DND-41 (cell line): ENCODE data around the gene RHEBL1.

Experiments
- ATAC-seq: fragments of 200-7000 bp; cut with Tn5 transposase; 3 replicates; pipeline ENCODE4 v1.9.1; 2021; ENCODE audit warnings: low read depth; ENCODE audit not compliant: insufficient read depth
- DNase-seq: peaks from one replicate; pipeline ENCODE4 v3.0.0-alpha.2; 2020
- H2AFZ ChIP-seq: 2 replicates; pipeline ENCODE4 v1.6.0; 2012; ENCODE audit warnings: low read depth, low read length
- H3K27ac ChIP-seq: 2 replicates; pipeline ENCODE4 v1.5.1; 2012; ENCODE audit warnings: low read length, inconsistent platforms
- H3K27me3 ChIP-seq: fragments of 200-600 bp; sonication (generic); 2 replicates; pipeline ENCODE4 v1.6.0; 2012; ENCODE audit warnings: low read length, mild to moderate bottlenecking, inconsistent platforms; ENCODE audit not compliant: insufficient read depth, poor library complexity
- H3K36me3 ChIP-seq: 2 replicates; pipeline ENCODE4 v1.5.1; 2012; ENCODE audit warnings: low read length, inconsistent platforms; ENCODE audit not compliant: insufficient read depth
- H3K4me1 ChIP-seq: 2 replicates; pipeline ENCODE4 v1.5.1; 2012; ENCODE audit warnings: mild to moderate bottlenecking, low read length; ENCODE audit not compliant: insufficient read depth
- H3K4me2 ChIP-seq: 2 replicates; pipeline ENCODE4 v1.6.0; 2012; ENCODE audit warnings: mild to moderate bottlenecking, moderate library complexity, low read length, inconsistent platforms; ENCODE audit not compliant: insufficient read depth
- H3K4me3 ChIP-seq, 2 experiments: fragments of 200-600 bp in 1 of 2; shearing (Covaris generic) in 1 of 2; 2 replicates each; pipeline ENCODE4 v1.5.1; 2012 to 2016; ENCODE audit warnings: inconsistent platforms in 2 of 2, low read length in 2 of 2, mild to moderate bottlenecking in 2 of 2, low read depth in 1 of 2, moderate library complexity in 1 of 2
- H3K79me2 ChIP-seq: 2 replicates; pipeline ENCODE4 v1.6.0; 2012; ENCODE audit warnings: low read length, inconsistent platforms; ENCODE audit not compliant: insufficient read depth
- H3K9ac ChIP-seq: 2 replicates; pipeline ENCODE4 v1.6.0; 2012; ENCODE audit warnings: low read depth, mild to moderate bottlenecking, inconsistent platforms, low read length, moderate library complexity
- H3K9me3 ChIP-seq: 2 replicates; pipeline ENCODE4 v1.5.1; 2012; ENCODE audit warnings: low read length, moderate library complexity, mild to moderate bottlenecking, inconsistent platforms; ENCODE audit not compliant: insufficient read depth, severe bottlenecking
- H4K20me1 ChIP-seq: 2 replicates; pipeline ENCODE4 v1.6.0; 2012; ENCODE audit warnings: low read length; ENCODE audit not compliant: insufficient read depth
- CTCF ChIP-seq: IDR thresholded peaks from 2 replicates; pipeline ENCODE4 v1.5.1; 2012; ENCODE audit warnings: borderline replicate concordance, low read length, moderate library complexity, mild to moderate bottlenecking; ENCODE audit not compliant: poor library complexity, severe bottlenecking; ENCODE audit errors: extremely low read depth
- EZH2 ChIP-seq: IDR thresholded peaks from 3 replicates; pipeline ENCODE4 v1.6.1; 2012; ENCODE audit warnings: borderline replicate concordance, low read depth, mild to moderate bottlenecking, moderate library complexity, low read length, inconsistent platforms; ENCODE audit not compliant: severe bottlenecking

RHEBL1 gene

GRCh38 chr12:49041881-49042484, 27.8 kb downstream of the RHEBL1 start:
- H3K9ac ChIP-seq = no peak overlapping the region
- no peak overlapping the region for H2AFZ ChIP-seq
- TF ChIP-seq CTCF (no peak), EZH2 (no peak)
- H3K27ac ChIP-seq = no peak overlapping the region
- no peaks in the 10 kb centered on the region for H3K27me3 ChIP-seq
- ATAC-seq (no peak), DNase-seq (no peak)
- H4K20me1 ChIP-seq = peaks cover 63% of the 10 kb centered on the region
- H3K4me3 ChIP-seq = no peak overlapping the region
- no peaks in the 10 kb centered on the region for H3K4me1 ChIP-seq
- H3K36me3 ChIP-seq = peaks cover 100% of the 10 kb centered on the region
- no peaks in the 10 kb centered on the region for H3K9me3 ChIP-seq
- H3K4me2 ChIP-seq = no peak overlapping the region
- H3K79me2 ChIP-seq = peaks cover 21% of the 10 kb centered on the region

- TF ChIP-seq EZH2 = no peak
- no peak for TF ChIP-seq CTCF
- Histone ChIP-seq H2AFZ (no peak overlapping the region), H3K36me3 (peaks cover 99% of the 10 kb centered on the region), H3K27me3 (no peaks in the 10 kb centered on the region), H3K9ac (no peak overlapping the region), H3K4me1 (no peaks in the 10 kb centered on the region), H3K27ac (no peak overlapping the region), H4K20me1 (peaks cover 67% of the 10 kb centered on the region), H3K4me2 (no peak overlapping the region), H3K4me3 (no peak overlapping the region), H3K79me2 (peaks cover 22% of the 10 kb centered on the region), H3K9me3 (no peaks in the 10 kb centered on the region)
- no peak for DNase-seq
- ATAC-seq = no peak
Measured at GRCh38 chr12:49041036-49041880, 28.5 kb downstream of the RHEBL1 start.

GRCh38 chr12:49040364-49040855, 29.4 kb downstream of the RHEBL1 start:
- H3K4me2 ChIP-seq = no peak overlapping the region
- H3K27ac ChIP-seq = no peak overlapping the region
- TF ChIP-seq CTCF (no peak), EZH2 (no peak)
- no peak overlapping the region for H3K9ac ChIP-seq
- H4K20me1 ChIP-seq = peaks cover 67% of the 10 kb centered on the region
- H3K36me3 ChIP-seq = peaks cover 96% of the 10 kb centered on the region
- ATAC-seq (no peak), DNase-seq (no peak)
- no peak overlapping the region for H3K4me3 ChIP-seq
- H3K27me3 ChIP-seq = no peaks in the 10 kb centered on the region
- H3K9me3 ChIP-seq = no peaks in the 10 kb centered on the region
- H3K4me1 ChIP-seq = no peaks in the 10 kb centered on the region
- H3K79me2 ChIP-seq = peaks cover 22% of the 10 kb centered on the region
- no peak overlapping the region for H2AFZ ChIP-seq
